GM06990 (cell line): ENCODE data around the gene GLIS2.

ENCODE experiments used
- DNase-seq: peaks from one replicate; pipeline ENCODE4 v3.0.0-alpha.2; 2011; ENCODE audit not compliant: insufficient read length; ENCODE audit errors: extremely low read depth
- H3K27me3 ChIP-seq: replicated peaks from 2 replicates; pipeline ENCODE4 v1.6.0; 2011; ENCODE audit warnings: low read length; ENCODE audit not compliant: control insufficient read depth, insufficient read depth
- H3K36me3 ChIP-seq: 2 replicates; pipeline ENCODE4 v1.5.1; 2011; ENCODE audit warnings: low read length; ENCODE audit not compliant: control insufficient read depth, insufficient read depth
- H3K4me3 ChIP-seq: replicated peaks from 2 replicates; pipeline ENCODE4 v1.5.1; 2011; ENCODE audit warnings: low read depth, mild to moderate bottlenecking, control low read depth, low read length
- CTCF ChIP-seq: IDR thresholded peaks from 2 replicates; pipeline ENCODE4 v1.5.1; 2011; ENCODE audit warnings: low read length, control low read depth, mild to moderate bottlenecking, inconsistent platforms; ENCODE audit not compliant: insufficient read depth, poor library complexity, severe bottlenecking

Gene GLIS2

GRCh38 chr16:4309833-4310266 lies 6.0 kb upstream of the GLIS2 start:
- peak; percentile 77 for DNase-seq
- peak; percentile 96 for TF ChIP-seq CTCF
- Histone ChIP-seq H3K27me3 (peaks cover 5% of the 10 kb centered on the region), H3K36me3 (no peaks in the 10 kb centered on the region; the same call in 1 of the 2 replicates), H3K4me3 (no peak overlapping the region)

- peak; percentile 80 for TF ChIP-seq CTCF
- DNase-seq: peak; percentile 64
- Histone ChIP-seq H3K36me3 (no peaks in the 10 kb centered on the region), H3K27me3 (peaks cover 8% of the 10 kb centered on the region), H3K4me3 (no peak overlapping the region)
Measured at GRCh38 chr16:4313563-4314531, 2.0 kb upstream of the GLIS2 start.

GRCh38 chr16:4314532-4315185 lies 1.2 kb upstream of the GLIS2 start:
- no peak for TF ChIP-seq CTCF
- peaks cover 8% of the 10 kb centered on the region for H3K27me3 ChIP-seq
- no peak for DNase-seq
- no peaks in the 10 kb centered on the region for H3K36me3 ChIP-seq
- peak overlapping the region; percentile 43 for H3K4me3 ChIP-seq

GRCh38 chr16:4316108-4316863 lies 419 bp downstream of the GLIS2 start:
- no peak for DNase-seq
- no peak for TF ChIP-seq CTCF
- H3K36me3 ChIP-seq: no peaks in the 10 kb centered on the region
- no peak overlapping the region; the same call in 1 of the 2 replicates for H3K4me3 ChIP-seq
- peaks cover 8% of the 10 kb centered on the region for H3K27me3 ChIP-seq

GRCh38 chr16:4316864-4317531 lies 1.1 kb downstream of the GLIS2 start:
- Histone ChIP-seq H3K4me3 (no peak overlapping the region), H3K27me3 (peaks cover 8% of the 10 kb centered on the region), H3K36me3 (no peaks in the 10 kb centered on the region)
- no peak for DNase-seq
- TF ChIP-seq CTCF: no peak
